Lower leg skin (tissue), 4 donors: ENCODE results near the gene GSTM2. TPM values are rescaled to one million over a fixed set of nuclear protein-coding genes. Genes with fewer than 3 reads are reported as not detected.

Source experiments
- DNase-seq, 2 donors: peaks; one replicate each; pipeline ENCODE4 v3.0.0-alpha.2; 2019; ENCODE audit warnings: low spot score in 2 of 2
- H3K4me3 ChIP-seq: fragments of 200-600 bp; sonication (generic); 2 replicates; pipeline ENCODE4 v1.5.1; 2017; ENCODE audit warnings: mild to moderate bottlenecking, low read depth; ENCODE audit not compliant: poor library complexity, severe bottlenecking
- CTCF ChIP-seq, 3 donors: fragments of 450-650 bp; IDR thresholded peaks; one replicate each; pipeline ENCODE4 v1.5.1; 2016; ENCODE audit warnings: antibody characterized with exemption in 3 of 3, mild to moderate bottlenecking in 3 of 3, moderate library complexity in 2 of 3
- POLR2A ChIP-seq, 2 donors: fragments of 450-650 bp; IDR thresholded peaks; one replicate each; pipeline ENCODE4 v1.6.1; 2016 to 2017; ENCODE audit warnings: antibody characterized with exemption in 2 of 2, mild to moderate bottlenecking in 1 of 2, moderate library complexity in 1 of 2
- WGBS, 2 donors: methylation state at CpG; one replicate each; pipeline ENCODE4 v1.1.5; 2018; 5-methylcytosine and 5-hydroxymethylcytosine counted together
- intact Hi-C: fragments of 100-400 bp; cut with DNase I; formaldehyde crosslinking; loops from one replicate; pipeline ENCODE4 v1.15.0; 2023; ENCODE audit warnings: low total_unique reads
- total RNA-seq, 4 donors: library from RNA; depleted of rRNA; stranded (reverse); fragments of >200 nt; gene quantifications; one replicate each; pipeline ENCODE4 v1.1.0, GENCODE V29; 2016

The GSTM2 gene
- total RNA-seq, 4 donors from 2014 or later = 48.1 to 183 (median 57.2) TPM

GRCh38 chr1:109621379-109622136 is 46.3 kb upstream of the GSTM2 start:
- WGBS, 2 donors = 23 to 38% methylated on average over 12 to 13 of the region's 13 CpGs
- no peak overlapping the region for H3K4me3 ChIP-seq
- intact Hi-C loops = loop anchor here (10.0 kb wide), 1 partner anchor 77 kb away; the partner anchor contains the start of gene GNAI3
- DNase-seq = peak in 1 of 2 donors; percentile 79
- TF ChIP-seq POLR2A (IDR thresholded peaks at IDR 0.05) = no peak
- TF ChIP-seq CTCF (IDR thresholded peaks at IDR 0.05) = no peak

- H3K4me3 ChIP-seq = no peak overlapping the region
- WGBS, 2 donors = 77 to 88% methylated on average over 11 of the region's 11 CpGs
These were observed 45.5 kb upstream of the GSTM2 start for GRCh38 chr1:109622137-109622892.

GRCh38 chr1:109622895-109623294 is 45.0 kb upstream of the GSTM2 start:
- TF ChIP-seq CTCF (IDR thresholded peaks at IDR 0.05) (no peak), POLR2A (IDR thresholded peaks at IDR 0.05) (no peak)
- WGBS, 2 donors = 93 to 98% methylated on average over 3 of the region's 3 CpGs
- intact Hi-C loops = loop anchor here (10.0 kb wide), 1 partner anchor 78 kb away; the partner anchor contains the start of gene GNAI3

More at GRCh38 chr1:109622137-109622892, 45.5 kb upstream of the GSTM2 start:
- TF ChIP-seq CTCF (IDR thresholded peaks at IDR 0.05) (no peak), POLR2A (IDR thresholded peaks at IDR 0.05) (no peak)
- DNase-seq = peak; percentile 9 to 78
- intact Hi-C loops = loop anchor here (10.0 kb wide), 1 partner anchor 78 kb away; the partner anchor contains the start of gene GNAI3

GRCh38 chr1:109623601-109624161 is 44.2 kb upstream of the GSTM2 start:
- peak; percentile 12 to 83 for DNase-seq
- no peak overlapping the region for H3K4me3 ChIP-seq
- intact Hi-C loops = loop anchor here (10.0 kb wide), 1 partner anchor 79 kb away; the partner anchor contains the start of gene GNAI3
- TF ChIP-seq POLR2A (IDR thresholded peaks at IDR 0.05) (no peak), CTCF (IDR thresholded peaks at IDR 0.05) (no peak)
- 59 to 60% methylated on average over 11 of the region's 11 CpGs for WGBS, 2 donors

More at GRCh38 chr1:109622895-109623294, 45.0 kb upstream of the GSTM2 start:
- peak in 1 of 2 donors; percentile 12 for DNase-seq
- H3K4me3 ChIP-seq = no peak overlapping the region

- WGBS, 2 donors = 67 to 76% methylated on average over 13 to 17 of the region's 17 CpGs
- intact Hi-C loops = loop anchor here (10.0 kb wide), 1 partner anchor 80 kb away; the partner anchor contains the start of gene GNAI3
- no peak overlapping the region for H3K4me3 ChIP-seq
- DNase-seq = peak; percentile 13 to 83
- TF ChIP-seq POLR2A (IDR thresholded peaks at IDR 0.05) = no peak
- no peak for TF ChIP-seq CTCF (IDR thresholded peaks at IDR 0.05)
These were observed 43.5 kb upstream of the GSTM2 start for GRCh38 chr1:109624201-109625010.
